ENCODE results near the gene EFCAB14. TPM values are rescaled to one million over a fixed set of nuclear protein-coding genes. Genes with fewer than 3 reads are reported as not detected.

Gene EFCAB14
- total and polyA plus RNA-seq, 2 experiments from 2014 or later, result 23.3 to 49.0 TPM

DNA sequence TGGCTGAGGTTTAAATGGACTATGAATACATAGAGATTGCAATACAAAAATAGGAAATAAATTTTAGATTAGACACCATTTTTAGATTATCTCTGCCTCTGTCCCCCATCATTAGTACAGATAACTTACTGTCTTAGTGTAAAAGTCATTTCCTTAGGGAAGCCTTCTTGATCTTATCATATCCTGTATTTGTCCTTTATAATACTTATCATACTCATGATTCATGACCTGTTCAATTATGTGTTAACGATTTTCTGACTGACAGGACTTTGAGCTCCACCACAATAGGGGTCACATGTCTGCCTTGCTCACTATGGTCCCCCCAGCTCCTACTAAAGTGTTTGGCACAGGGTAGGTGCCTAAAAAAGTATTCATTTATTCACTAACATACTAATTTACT lies 32.7 kb downstream of the EFCAB14 start (continued):
- TF ChIP-seq ZNF462 (CRISPR knock-in tag; IDR thresholded peaks at IDR 0.05) (no peak), CREB1 (CRISPR knock-in tag; IDR thresholded peaks at IDR 0.05; ENCODE audit: low read depth) (no peak), STAT1 (IDR thresholded peaks at IDR 0.05; ENCODE audit: unreplicated experiment) (no peak), ZNF114 (CRISPR knock-in tag; IDR thresholded peaks at IDR 0.05) (no peak), EZH2phosphoT487 (IDR thresholded peaks at IDR 0.05; ENCODE audit: unreplicated experiment) (no peak), JUNB (IDR thresholded peaks at IDR 0.05; ENCODE audit: unreplicated experiment) (no peak), ETS1 (IDR thresholded peaks at IDR 0.05) (no peak)
- TF ChIP-seq, protein P1, sequence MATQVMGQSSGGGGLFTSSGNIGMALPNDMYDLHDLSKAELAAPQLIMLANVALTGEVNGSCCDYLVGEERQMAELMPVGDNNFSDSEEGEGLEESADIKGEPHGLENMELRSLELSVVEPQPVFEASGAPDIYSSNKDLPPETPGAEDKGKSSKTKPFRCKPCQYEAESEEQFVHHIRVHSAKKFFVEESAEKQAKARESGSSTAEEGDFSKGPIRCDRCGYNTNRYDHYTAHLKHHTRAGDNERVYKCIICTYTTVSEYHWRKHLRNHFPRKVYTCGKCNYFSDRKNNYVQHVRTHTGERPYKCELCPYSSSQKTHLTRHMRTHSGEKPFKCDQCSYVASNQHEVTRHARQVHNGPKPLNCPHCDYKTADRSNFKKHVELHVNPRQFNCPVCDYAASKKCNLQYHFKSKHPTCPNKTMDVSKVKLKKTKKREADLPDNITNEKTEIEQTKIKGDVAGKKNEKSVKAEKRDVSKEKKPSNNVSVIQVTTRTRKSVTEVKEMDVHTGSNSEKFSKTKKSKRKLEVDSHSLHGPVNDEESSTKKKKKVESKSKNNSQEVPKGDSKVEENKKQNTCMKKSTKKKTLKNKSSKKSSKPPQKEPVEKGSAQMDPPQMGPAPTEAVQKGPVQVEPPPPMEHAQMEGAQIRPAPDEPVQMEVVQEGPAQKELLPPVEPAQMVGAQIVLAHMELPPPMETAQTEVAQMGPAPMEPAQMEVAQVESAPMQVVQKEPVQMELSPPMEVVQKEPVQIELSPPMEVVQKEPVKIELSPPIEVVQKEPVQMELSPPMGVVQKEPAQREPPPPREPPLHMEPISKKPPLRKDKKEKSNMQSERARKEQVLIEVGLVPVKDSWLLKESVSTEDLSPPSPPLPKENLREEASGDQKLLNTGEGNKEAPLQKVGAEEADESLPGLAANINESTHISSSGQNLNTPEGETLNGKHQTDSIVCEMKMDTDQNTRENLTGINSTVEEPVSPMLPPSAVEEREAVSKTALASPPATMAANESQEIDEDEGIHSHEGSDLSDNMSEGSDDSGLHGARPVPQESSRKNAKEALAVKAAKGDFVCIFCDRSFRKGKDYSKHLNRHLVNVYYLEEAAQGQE (IDR thresholded peaks at IDR 0.05; ENCODE audit: unreplicated experiment), result no peak
